ENCODE measurements around the gene UGT1A5. TPM values are rescaled to one million over a fixed set of nuclear protein-coding genes. Genes with fewer than 3 reads are reported as not detected.

UGT1A5 gene
- polyA plus RNA-seq, 1 experiment = not detected

GRCh38 chr2:233789554-233789953 lies 76.8 kb downstream of the UGT1A5 start:
- Histone ChIP-seq H3K4me3 (ENCODE audit: low read depth, low read length) (no peak overlapping the region), H3K27me3 (ENCODE audit: control insufficient read depth, insufficient read depth, low read length) (no peaks in the 10 kb centered on the region), H3K36me3 (ENCODE audit: control insufficient read depth, insufficient read depth, low read length) (no peaks in the 10 kb centered on the region)
- ChIA-PET POLR2A (no interaction called here), CTCF (no interaction called here)
- DNase-seq (ENCODE audit: low read depth) = no peak
- TF ChIP-seq CTCF (IDR thresholded peaks at IDR 0.05; ENCODE audit: insufficient read depth, low read depth, low read length) = no peak

GRCh38 chr2:233791151-233791882 lies 78.6 kb downstream of the UGT1A5 start:
- ChIA-PET CTCF (no interaction called here), POLR2A (no interaction called here)
- DNase-seq (ENCODE audit: low read depth) = no peak
- Histone ChIP-seq H3K4me3 (ENCODE audit: low read depth, low read length) (no peak overlapping the region), H3K27me3 (ENCODE audit: control insufficient read depth, insufficient read depth, low read length) (no peaks in the 10 kb centered on the region), H3K36me3 (ENCODE audit: control insufficient read depth, insufficient read depth, low read length) (no peaks in the 10 kb centered on the region)
- no peak for TF ChIP-seq CTCF (IDR thresholded peaks at IDR 0.05; ENCODE audit: insufficient read depth, low read depth, low read length)

GRCh38 chr2:233791883-233792329 lies 79.2 kb downstream of the UGT1A5 start:
- no peak overlapping the region for H3K4me3 ChIP-seq (ENCODE audit: low read depth, low read length)
- ChIA-PET POLR2A (no interaction called here), CTCF (no interaction called here)
- no peaks in the 10 kb centered on the region for H3K36me3 ChIP-seq (ENCODE audit: control insufficient read depth, insufficient read depth, low read length)
- DNase-seq (ENCODE audit: low read depth) = no peak
- no peak for TF ChIP-seq CTCF (IDR thresholded peaks at IDR 0.05; ENCODE audit: insufficient read depth, low read depth, low read length)
- H3K27me3 ChIP-seq (ENCODE audit: control insufficient read depth, insufficient read depth, low read length) = no peaks in the 10 kb centered on the region

- ChIA-PET CTCF (no interaction called here), POLR2A (no interaction called here)
- Histone ChIP-seq H3K27me3 (ENCODE audit: control insufficient read depth, insufficient read depth, low read length) (no peaks in the 10 kb centered on the region), H3K36me3 (ENCODE audit: control insufficient read depth, insufficient read depth, low read length) (no peaks in the 10 kb centered on the region), H3K4me3 (ENCODE audit: low read depth, low read length) (no peak overlapping the region)
- DNase-seq (ENCODE audit: low read depth) = no peak
- TF ChIP-seq CTCF (IDR thresholded peaks at IDR 0.05; ENCODE audit: insufficient read depth, low read depth, low read length) = no peak
These were observed 80.0 kb downstream of the UGT1A5 start for GRCh38 chr2:233792720-233793119.

- CTCF ChIA-PET = no interaction called here
- no peak for DNase-seq (ENCODE audit: low read depth)
These were observed 80.9 kb downstream of the UGT1A5 start for GRCh38 chr2:233793465-233794127.

More at GRCh38 chr2:233793465-233794127, 80.9 kb downstream of the UGT1A5 start:
- Histone ChIP-seq H3K27me3 (ENCODE audit: control insufficient read depth, insufficient read depth, low read length) (no peaks in the 10 kb centered on the region), H3K36me3 (ENCODE audit: control insufficient read depth, insufficient read depth, low read length) (no peaks in the 10 kb centered on the region), H3K4me3 (ENCODE audit: low read depth, low read length) (no peak overlapping the region)
- TF ChIP-seq CTCF (IDR thresholded peaks at IDR 0.05; ENCODE audit: insufficient read depth, low read depth, low read length) = no peak
- POLR2A ChIA-PET = no interaction called here

All from BJ (cell line).